ENCODE data around the gene IL24.

Gene IL24

GRCh38 chr1:206873603-206874188, 23.5 kb upstream of the IL24 start:
- Mint-ChIP-seq H3K4me3 (no peak overlapping the region), H3K27me3 (ENCODE audit: low read depth, poor library complexity) (peaks cover 24% of the 10 kb centered on the region), H3K27ac (no peak overlapping the region), H3K4me1 (no peaks in the 10 kb centered on the region), H3K9me3 (peaks cover 41% of the 10 kb centered on the region), H3K36me3 (ENCODE audit: low read depth) (no peaks in the 10 kb centered on the region)
- TF ChIP-seq CTCF (IDR thresholded peaks at IDR 0.05) = no peak
- DNase-seq = no peak

- no peak for DNase-seq
- no peak overlapping the region for H3K4me3 Mint-ChIP-seq
- no peak overlapping the region for H3K27ac Mint-ChIP-seq
- no peaks in the 10 kb centered on the region for H3K36me3 Mint-ChIP-seq (ENCODE audit: low read depth)
- no peaks in the 10 kb centered on the region for H3K4me1 Mint-ChIP-seq
- no peak for TF ChIP-seq CTCF (IDR thresholded peaks at IDR 0.05)
- H3K27me3 Mint-ChIP-seq (ENCODE audit: low read depth, poor library complexity) = peaks cover 3% of the 10 kb centered on the region
- H3K9me3 Mint-ChIP-seq = peaks cover 58% of the 10 kb centered on the region
Measured at GRCh38 chr1:206875752-206876377, 21.4 kb upstream of the IL24 start.

DNA sequence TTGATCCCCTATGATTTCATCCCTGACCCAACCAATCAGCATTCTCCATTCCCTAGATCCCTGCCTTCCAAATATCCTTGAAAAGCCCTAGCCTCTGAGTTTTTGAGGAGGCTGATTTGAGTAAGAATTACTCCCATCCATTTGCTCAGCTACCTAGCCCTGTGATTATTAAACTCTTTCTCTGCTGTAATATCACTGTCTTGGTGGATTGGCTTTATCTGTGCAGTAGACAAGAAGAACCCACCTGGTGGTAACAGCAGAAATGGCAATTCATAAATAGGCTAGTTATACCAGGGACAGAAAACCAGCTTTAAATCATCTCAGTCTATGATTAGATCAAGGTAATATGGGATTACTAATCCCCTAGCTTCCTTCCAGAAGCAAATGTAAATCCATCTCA, 18.8 kb upstream of the IL24 start:
- no peak for TF ChIP-seq CTCF (IDR thresholded peaks at IDR 0.05)
- H3K4me1 Mint-ChIP-seq = no peaks in the 10 kb centered on the region
- no peak for DNase-seq
- H3K36me3 Mint-ChIP-seq (ENCODE audit: low read depth) = no peaks in the 10 kb centered on the region
- no peak overlapping the region for H3K27ac Mint-ChIP-seq
- peaks cover 3% of the 10 kb centered on the region for H3K27me3 Mint-ChIP-seq (ENCODE audit: low read depth, poor library complexity)
- H3K9me3 Mint-ChIP-seq = peaks cover 67% of the 10 kb centered on the region
- no peak overlapping the region for H3K4me3 Mint-ChIP-seq

- H3K4me3 Mint-ChIP-seq = no peak overlapping the region
- TF ChIP-seq CTCF (IDR thresholded peaks at IDR 0.05) = no peak
- no peak for DNase-seq
- no peak overlapping the region for H3K27ac Mint-ChIP-seq
- no peaks in the 10 kb centered on the region for H3K36me3 Mint-ChIP-seq (ENCODE audit: low read depth)
- peaks cover 2% of the 10 kb centered on the region for H3K27me3 Mint-ChIP-seq (ENCODE audit: low read depth, poor library complexity)
- H3K9me3 Mint-ChIP-seq = peaks cover 63% of the 10 kb centered on the region
- peaks cover 11% of the 10 kb centered on the region for H3K4me1 Mint-ChIP-seq
Measured at GRCh38 chr1:206880314-206880713, 16.9 kb upstream of the IL24 start.

DNA sequence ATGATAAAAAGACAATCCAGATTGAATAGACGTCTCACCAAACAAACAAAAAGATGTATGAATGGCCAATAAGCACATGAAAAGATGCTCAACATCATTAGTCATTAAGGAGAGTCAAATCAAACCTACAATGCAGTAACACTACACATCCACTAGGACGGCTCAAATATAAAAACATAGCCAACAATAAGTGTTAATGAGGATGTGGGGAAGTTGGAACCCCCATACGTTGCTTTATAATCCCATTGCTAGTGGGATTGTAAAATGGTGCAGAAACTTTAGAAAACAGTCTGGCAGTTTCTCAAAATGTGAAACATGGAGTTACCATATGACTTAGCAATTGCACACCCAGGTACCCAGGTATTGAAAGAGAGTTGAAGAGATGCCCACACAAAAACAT, 14.7 kb upstream of the IL24 start:
- Mint-ChIP-seq H3K4me1 (peaks cover 33% of the 10 kb centered on the region), H3K27ac (no peak overlapping the region), H3K4me3 (no peak overlapping the region), H3K36me3 (ENCODE audit: low read depth) (no peaks in the 10 kb centered on the region), H3K9me3 (peaks cover 44% of the 10 kb centered on the region), H3K27me3 (ENCODE audit: low read depth, poor library complexity) (no peaks in the 10 kb centered on the region)
- TF ChIP-seq CTCF (IDR thresholded peaks at IDR 0.05) = peak; percentile 28
- DNase-seq = no peak

DNA sequence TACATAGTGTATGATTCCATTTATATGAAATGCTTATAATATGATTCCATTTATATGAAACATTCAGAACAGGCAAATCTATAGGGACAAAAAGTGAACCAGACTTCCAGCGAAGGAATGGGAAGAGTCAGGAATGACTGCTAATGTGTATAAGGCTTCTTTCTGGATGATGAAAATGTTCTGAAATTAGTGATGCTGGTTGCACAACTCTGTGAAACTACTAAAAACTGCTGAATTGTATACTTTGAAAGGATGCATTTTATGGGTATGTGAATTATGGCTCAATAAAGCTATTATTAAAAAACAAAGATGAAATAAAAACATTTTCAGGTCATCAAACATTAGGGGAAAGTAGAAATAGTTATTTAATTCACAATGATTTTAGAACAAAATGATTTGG, 14.1 kb upstream of the IL24 start:
- DNase-seq = no peak
- H3K9me3 Mint-ChIP-seq = peaks cover 38% of the 10 kb centered on the region
- H3K27me3 Mint-ChIP-seq (ENCODE audit: low read depth, poor library complexity) = no peaks in the 10 kb centered on the region
- no peak for TF ChIP-seq CTCF (IDR thresholded peaks at IDR 0.05)
- H3K27ac Mint-ChIP-seq = no peak overlapping the region
- H3K4me1 Mint-ChIP-seq = peaks cover 39% of the 10 kb centered on the region
- no peak overlapping the region for H3K4me3 Mint-ChIP-seq
- no peaks in the 10 kb centered on the region for H3K36me3 Mint-ChIP-seq (ENCODE audit: low read depth)
